Skin epidermis (tissue), 12 donors: ENCODE measurements around the gene OR3A1.
"Not testable (repeated sequence)": the region's sequence is repeated elsewhere in the genome, so short reads cannot be mapped to it uniquely, and the experiment has no call there.

Source experiments
- H3K27ac ChIP-seq, 21 experiments: fragments of 200-600 bp; sonication (generic) in 11 of 21; one replicate each; pipeline ENCODE4 v1.5.0; 2020; ENCODE audit warnings: mild to moderate bottlenecking in 3 of 21, inconsistent platforms in 2 of 21, moderate library complexity in 2 of 21
- H3K4me3 ChIP-seq, 7 experiments: fragments of 200-600 bp; sonication (generic) in 2 of 7; one replicate each; pipeline ENCODE4 v1.5.0; 2020; ENCODE audit warnings: inconsistent platforms in 2 of 7, mild to moderate bottlenecking in 2 of 7, moderate library complexity in 1 of 7

The OR3A1 gene, protein sequence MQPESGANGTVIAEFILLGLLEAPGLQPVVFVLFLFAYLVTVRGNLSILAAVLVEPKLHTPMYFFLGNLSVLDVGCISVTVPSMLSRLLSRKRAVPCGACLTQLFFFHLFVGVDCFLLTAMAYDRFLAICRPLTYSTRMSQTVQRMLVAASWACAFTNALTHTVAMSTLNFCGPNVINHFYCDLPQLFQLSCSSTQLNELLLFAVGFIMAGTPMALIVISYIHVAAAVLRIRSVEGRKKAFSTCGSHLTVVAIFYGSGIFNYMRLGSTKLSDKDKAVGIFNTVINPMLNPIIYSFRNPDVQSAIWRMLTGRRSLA

DNA sequence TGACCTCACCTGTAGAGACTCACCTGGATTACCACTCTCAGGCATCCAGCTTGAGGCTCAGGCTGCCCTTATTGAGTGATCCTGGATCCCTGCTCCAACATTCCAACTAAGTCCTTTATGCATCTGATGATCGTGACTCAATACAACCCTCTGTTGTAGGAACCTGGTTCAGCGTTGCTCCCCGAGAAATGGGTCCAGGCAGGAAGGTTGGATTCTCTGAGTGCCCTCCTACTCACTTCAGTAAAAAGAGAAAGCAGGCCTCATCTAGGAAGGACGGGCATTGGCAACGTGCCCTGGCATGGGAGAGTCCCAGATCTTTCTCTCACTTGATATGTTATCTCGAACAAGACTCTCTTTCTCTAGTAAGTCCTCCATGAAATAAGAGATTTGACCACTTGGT lies at the start of gene OR3A1:
TSS of gene OR3A1 (minus strand) at position 101 of the 400 bp plus-strand sequence. CDS start 5,778 bp downstream, outside the sequence.
- H3K27ac ChIP-seq = no peak within 1 kb of the TSS
- no peak within 1 kb of the TSS for H3K4me3 ChIP-seq

DNA sequence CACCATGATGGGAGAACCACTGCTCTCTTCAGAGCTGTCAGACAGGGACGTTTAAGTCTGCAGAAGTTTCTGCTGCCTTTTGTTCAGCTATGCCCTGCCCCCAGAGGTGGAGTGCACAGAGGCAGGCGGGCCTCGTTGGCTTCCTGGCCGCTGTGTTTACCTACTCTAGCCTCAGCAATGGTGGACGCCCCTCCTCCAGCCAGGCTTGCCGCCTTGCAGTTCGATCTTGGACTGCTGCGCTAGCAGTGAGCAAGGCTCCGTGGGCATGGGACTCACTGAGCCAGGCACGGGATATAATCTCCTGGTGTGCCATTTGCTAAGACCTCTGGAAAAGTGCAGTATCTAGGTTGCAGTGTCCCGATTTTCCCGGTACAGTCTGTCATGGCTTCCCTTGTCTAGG lies 44.6 kb upstream of the OR3A1 start:
- H3K27ac ChIP-seq, H3K4me3 ChIP-seq: not testable (repeated sequence)

DNA sequence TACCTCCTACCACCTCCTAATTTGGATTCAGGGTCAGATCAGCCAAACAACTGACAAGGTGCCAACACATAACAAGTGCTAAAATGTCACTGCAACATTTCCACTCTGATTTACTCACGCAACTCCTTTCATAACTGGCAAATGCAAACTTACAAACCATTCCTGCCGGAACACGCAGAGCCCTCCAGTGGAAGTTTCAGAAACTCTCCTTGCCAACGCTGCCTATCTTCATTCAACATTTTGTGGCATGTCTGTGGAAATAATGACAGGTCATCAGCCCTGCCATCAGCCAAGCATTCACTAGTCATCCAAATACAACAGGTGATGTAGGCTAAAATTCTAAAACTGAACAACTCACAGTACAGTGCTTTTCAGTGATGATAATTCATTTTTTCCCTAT lies 37.7 kb upstream of the OR3A1 start:
- H3K4me3 ChIP-seq = no peak overlapping the region

DNA sequence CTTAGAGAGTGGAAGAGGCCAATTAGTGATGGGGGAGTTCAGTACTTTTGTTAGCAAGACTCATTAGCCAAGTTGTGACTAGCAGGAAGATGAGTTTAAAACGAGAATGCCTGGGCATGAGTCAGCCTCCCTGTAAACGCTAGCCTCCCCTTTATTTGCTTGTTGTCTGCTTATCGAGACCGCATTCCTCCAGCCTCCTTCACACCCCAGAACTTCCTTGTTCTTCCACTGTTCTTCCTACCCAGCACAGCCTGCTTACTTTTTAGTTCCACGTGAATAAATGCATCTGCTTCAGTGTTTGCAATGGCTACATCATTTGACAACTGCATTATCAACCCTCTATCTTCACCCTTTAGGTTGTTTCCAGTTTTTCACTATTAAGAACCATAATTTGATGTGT lies 20.2 kb upstream of the OR3A1 start:
- H3K4me3 ChIP-seq = no peak overlapping the region
- no peak overlapping the region for H3K27ac ChIP-seq

More for the DNA sequence above, 37.7 kb upstream of the OR3A1 start:
- H3K27ac ChIP-seq = no peak overlapping the region

DNA sequence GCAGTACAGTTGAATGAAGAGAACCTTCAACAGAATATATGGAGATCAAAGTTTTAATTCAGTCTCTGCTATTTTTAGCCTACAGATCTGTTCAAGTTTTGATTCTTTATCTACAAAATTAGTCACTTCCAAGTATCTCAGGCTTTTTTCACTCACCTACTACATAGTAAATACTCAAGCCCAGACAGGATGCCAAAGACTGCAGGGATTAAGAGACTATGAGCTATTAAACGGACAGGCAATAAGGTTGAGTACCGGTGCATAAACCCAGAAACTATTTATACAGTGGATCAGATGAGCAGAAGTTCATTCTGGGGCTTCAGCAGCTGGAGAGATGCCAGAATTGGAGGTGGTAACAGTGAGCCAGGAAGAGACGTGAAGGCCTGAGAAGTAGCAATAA lies 18.7 kb upstream of the OR3A1 start:
- Histone ChIP-seq H3K27ac (no peak overlapping the region), H3K4me3 (no peak overlapping the region)

DNA sequence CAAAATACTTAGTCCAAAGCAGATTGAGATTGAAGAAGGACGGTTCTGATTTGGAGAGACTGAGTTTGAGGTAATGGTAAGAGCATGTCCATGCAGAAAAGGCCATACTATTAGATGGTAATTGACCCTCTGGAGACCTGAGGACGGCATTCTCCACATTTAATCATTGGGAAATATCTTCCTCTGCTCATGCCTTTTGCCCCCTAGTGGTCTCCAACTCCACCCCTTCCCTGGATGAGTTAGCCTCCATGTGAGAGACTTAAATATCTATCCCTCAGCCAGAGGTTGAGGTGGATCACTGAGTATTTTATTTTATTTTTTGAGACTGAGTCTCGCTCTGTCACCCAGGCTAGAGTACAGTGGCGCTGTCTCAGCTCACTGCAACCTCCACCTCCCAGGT lies 10.4 kb upstream of the OR3A1 start:
- Histone ChIP-seq H3K4me3 (no peak overlapping the region), H3K27ac (no peak overlapping the region)

DNA sequence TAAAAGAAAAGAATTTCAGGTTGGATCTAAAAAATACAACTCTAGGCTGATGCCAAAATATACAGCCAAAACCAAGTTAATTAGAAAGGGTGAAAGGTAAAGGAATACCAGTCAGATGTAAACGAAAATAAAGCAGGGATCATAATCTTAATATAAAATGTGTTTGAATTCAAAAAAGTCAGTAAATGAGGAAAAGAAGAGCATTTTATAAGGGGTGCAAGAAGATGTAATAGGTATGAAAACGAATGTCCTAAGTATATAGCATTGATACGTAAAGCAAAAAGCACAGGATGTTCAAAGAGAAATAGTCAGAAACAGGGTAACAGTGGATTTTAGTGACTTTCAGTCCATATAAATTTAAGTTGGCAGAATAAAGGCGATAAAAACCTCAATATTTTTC lies 2.5 kb downstream of the OR3A1 start:
- no peak overlapping the region for H3K27ac ChIP-seq

DNA sequence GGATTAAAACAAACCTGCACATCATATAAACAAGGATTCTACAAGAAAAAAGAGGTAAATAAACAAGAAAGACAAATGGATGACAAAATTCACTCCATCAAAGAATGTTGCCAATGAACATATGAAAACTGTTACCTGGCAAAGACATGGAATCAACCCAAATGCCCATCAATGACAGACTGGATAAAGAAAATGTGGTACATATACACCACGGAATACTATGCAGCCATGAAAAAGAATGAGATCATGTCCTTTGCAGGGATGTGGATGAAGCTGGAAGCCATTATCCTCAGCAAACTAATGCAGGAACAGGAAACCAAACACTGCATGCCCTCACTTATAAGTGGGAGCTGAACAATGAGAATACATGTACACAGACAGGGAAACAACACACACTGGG lies 4.6 kb downstream of the OR3A1 start:
- not testable (repeated sequence) for H3K4me3 ChIP-seq, H3K27ac ChIP-seq

More for the DNA sequence above, 2.5 kb downstream of the OR3A1 start:
- H3K4me3 ChIP-seq = no peak overlapping the region

DNA sequence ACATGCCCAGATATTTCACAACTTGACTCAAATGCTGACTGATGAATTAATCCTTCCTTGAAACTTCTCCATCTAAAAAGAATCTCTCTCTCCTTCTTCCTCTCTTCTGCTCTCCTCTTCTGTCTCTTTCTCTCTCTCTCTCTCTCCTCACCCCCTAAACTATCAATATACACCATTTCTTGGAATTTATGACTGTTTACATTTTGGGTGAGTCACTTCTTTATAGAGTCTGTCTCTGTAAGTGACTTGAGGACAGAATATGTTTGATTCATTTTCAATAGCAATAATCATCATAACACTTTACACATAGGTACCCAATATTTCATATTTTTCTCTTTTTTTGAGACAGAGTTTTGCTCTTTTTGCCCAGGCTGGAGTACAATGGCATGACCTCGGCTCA lies 15.3 kb downstream of the OR3A1 start:
- Histone ChIP-seq H3K4me3 (no peak overlapping the region), H3K27ac (no peak overlapping the region)

DNA sequence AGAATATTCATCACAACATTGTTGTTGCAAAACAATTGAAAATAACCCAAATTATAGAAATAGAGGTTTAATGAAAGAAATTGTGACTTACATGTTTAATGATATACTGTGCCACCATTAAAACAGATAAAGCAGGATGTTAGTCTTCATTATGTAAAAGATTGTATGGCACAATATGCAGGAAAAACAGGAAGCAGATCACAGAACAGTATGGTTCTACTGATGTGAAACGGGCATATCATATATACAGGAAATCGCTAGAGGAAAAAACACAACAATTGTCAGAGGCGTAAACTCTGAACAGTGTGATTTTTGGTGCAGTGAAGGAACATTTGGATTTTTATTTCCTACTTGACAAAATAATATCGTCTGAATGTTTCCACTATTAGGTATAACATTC lies 22.0 kb downstream of the OR3A1 start:
- Histone ChIP-seq H3K27ac (no peak overlapping the region), H3K4me3 (no peak overlapping the region)

DNA sequence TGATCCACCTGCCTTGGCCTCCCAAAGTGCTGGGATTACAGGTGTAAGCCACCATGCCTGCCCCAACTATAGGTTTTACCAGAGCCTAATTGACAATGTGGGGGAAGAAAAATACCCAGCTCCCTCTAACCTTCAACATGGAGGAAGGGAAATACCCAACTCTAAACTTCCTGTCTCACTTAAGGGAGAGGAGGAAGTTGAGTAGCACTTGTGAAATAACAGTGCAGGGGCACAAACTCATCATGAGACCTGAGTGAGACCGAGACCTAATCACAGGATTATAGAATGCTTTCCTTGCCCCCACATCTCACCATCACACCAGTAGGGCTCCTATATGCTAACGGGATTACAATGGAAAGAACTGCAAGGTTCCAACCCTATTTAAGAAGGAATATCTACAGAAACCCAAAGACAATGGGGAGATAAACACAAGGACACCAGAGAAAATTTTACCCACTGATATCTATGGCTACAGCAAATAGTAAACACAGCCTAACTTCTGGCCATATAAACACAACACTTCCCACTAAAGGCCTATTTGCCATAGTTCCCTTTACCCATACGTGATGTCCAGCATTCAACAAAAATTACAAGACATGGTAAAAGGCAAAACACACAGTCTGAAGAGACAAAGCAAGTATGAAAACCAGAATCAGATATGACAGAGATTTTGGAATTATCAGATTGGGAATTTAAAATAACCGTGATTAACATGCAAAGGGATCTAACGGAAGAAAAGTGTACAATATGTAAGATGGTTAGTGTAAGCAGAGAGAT lies 26.9 kb downstream of the OR3A1 start:
- Histone ChIP-seq H3K4me3 (no peak overlapping the region), H3K27ac (no peak overlapping the region)

DNA sequence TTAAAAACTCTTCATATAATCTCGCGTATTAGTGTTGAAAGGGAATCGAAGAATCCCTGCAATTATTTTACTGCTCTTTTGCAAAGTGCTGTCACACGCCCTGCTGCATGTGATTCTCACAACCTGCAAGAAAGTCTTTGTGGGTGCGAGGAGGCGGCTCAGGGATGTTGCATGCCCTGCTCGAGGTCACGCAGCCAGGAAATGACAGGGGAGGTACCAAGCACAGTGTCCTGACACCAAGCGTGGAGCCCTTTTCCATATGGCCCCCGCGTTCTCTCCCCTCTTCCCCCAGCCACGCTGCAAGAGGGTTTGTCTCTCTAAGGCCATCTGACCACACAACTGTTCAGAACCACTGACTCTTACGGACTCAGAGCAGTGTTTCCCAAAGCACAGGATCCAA lies 37.6 kb downstream of the OR3A1 start:
- Histone ChIP-seq H3K27ac (no peak overlapping the region), H3K4me3 (no peak overlapping the region)

DNA sequence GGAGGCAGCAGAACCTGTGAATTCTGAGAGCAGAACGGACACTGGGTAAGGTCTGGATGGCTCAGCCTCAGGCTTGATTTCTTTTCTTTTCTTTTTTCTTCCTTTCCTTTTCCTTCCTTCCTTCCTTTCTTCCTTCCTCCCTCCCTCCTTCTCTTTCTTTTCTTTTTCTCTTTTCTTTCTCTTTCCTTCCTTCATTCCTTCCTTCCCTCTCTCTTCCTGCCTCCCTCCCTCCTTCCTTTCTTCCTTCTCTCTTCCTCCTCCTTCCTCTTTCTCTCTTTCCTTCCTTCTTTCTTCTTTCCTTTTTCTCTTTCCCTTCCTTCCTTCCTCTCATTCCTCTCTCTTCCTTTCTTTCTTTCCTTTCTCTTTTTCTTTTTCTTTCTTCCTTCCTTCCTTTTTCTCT lies 38.0 kb downstream of the OR3A1 start:
- H3K27ac ChIP-seq = no peak overlapping the region
- H3K4me3 ChIP-seq = no peak overlapping the region

DNA sequence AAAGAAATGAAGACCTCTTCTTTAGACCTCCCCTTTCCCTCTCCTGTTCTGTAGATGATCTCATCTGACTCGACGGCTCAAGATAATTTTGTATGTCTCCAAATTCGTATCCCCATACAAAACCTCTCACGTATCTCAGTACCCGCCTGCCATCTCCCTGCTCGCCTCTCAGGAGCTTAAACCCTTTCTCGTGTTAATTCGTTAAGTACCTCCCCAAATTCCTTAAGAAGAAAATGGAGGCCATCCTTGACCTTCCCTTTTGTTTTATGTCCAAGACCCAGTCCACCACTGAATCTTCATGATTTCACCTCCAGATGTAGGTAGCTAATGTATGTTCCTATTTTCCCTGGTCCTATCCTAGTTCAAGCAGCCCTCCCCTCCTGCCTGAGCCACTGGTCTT lies 41.6 kb downstream of the OR3A1 start:
- Histone ChIP-seq H3K4me3 (no peak overlapping the region), H3K27ac (no peak overlapping the region)

DNA sequence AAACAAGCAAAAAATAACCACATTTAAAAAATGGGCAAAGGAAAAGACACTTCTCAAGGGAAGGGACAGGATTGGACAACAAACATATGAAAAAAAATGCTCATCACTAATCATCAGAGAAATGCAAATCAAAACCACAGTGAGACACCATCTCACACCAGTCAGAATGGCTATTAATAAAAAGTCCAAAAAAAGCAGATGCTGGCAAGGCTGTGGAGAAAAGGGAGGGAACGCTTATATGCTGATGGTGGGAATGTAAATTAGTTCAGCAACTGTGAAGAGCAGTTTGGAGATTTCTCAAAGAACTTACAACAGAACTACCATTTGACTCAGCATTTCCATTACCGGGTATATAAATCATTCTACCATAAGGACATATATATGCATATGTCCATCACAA lies 49.1 kb downstream of the OR3A1 start:
- H3K27ac ChIP-seq = not testable (repeated sequence)

DNA sequence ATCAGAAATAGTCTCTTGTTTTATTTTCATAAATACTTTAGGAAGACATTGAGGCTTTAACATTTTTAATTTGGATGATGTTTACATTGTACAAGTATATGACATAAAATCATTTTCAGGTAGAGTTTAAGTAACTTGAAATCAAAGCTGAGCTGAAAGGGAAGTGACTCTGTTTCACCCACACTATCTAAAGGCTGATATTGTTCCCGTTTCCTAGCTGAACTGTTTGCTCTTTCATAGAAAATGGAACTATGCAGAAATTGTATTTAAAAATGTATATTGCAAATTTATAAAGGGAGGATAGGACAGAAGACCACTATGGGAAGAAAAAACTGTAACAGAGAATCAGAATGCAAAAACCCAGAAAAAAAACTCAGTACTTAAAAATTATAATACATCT lies 53.3 kb downstream of the OR3A1 start:
- not testable (repeated sequence) for H3K27ac ChIP-seq, H3K4me3 ChIP-seq

More for the DNA sequence above, 49.1 kb downstream of the OR3A1 start:
- not testable (repeated sequence) for H3K4me3 ChIP-seq

DNA sequence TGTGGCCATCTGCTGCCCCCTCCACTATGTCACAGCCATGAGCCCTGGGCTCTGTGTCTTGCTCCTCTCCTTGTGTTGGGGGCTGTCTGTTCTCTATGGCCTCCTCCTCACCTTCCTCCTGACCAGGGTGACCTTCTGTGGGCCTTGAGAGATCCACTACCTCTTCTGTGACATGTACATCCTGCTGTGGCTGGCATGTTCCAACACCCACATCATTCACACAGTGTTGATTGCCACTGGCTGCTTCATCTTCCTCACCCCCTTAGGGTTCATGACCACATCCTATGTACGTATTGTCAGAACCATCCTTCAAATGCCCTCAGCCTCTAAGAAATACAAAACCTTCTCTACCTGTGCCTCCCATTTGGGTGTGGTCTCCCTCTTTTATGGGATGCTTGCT lies 57.1 kb downstream of the OR3A1 start:
- not testable (repeated sequence) for H3K4me3 ChIP-seq, H3K27ac ChIP-seq
